Measurements from ENCODE around the gene KLHL17.

KLHL17 gene

GRCh38 chr1:919271-919872, 41.0 kb upstream of the KLHL17 start:
- no peak for TF ChIP-seq CTCF (IDR thresholded peaks at IDR 0.05; ENCODE audit: insufficient read depth, low read length)
- no peaks in the 10 kb centered on the region for H3K27me3 ChIP-seq (ENCODE audit: insufficient read depth, poor library complexity, severe bottlenecking)
- no peak overlapping the region for H3K27ac ChIP-seq (replicated peaks)
- DNase-seq (ENCODE audit: low read depth in 1 of 2, low spot score in 1 of 2) = no peak
- no peak overlapping the region for H3K4me3 ChIP-seq (replicated peaks; ENCODE audit: insufficient read depth, low read length)

GRCh38 chr1:920010-920409, 40.4 kb upstream of the KLHL17 start:
- Histone ChIP-seq H3K27me3 (ENCODE audit: insufficient read depth, poor library complexity, severe bottlenecking) (peaks cover 5% of the 10 kb centered on the region), H3K4me3 (replicated peaks; ENCODE audit: insufficient read depth, low read length) (no peak overlapping the region), H3K27ac (replicated peaks) (no peak overlapping the region)
- TF ChIP-seq CTCF (IDR thresholded peaks at IDR 0.05; ENCODE audit: insufficient read depth, low read length) (no peak), POLR2AphosphoS5 (IDR thresholded peaks at IDR 0.05; ENCODE audit: low read depth) (no peak), REST (IDR thresholded peaks at IDR 0.05; ENCODE audit: insufficient replicate concordance, low read depth) (no peak), GABPA (IDR thresholded peaks at IDR 0.05; ENCODE audit: low read depth) (no peak)
- DNase-seq (ENCODE audit: low read depth in 1 of 2, low spot score in 1 of 2) = no peak

GRCh38 chr1:920521-920920, 39.9 kb upstream of the KLHL17 start:
- Histone ChIP-seq H3K27ac (replicated peaks) (no peak overlapping the region), H3K4me3 (replicated peaks; ENCODE audit: insufficient read depth, low read length) (no peak overlapping the region), H3K27me3 (ENCODE audit: insufficient read depth, poor library complexity, severe bottlenecking) (peaks cover 8% of the 10 kb centered on the region)
- no peak for TF ChIP-seq SPI1 (IDR thresholded peaks at IDR 0.05; ENCODE audit: borderline replicate concordance, low read depth)
- no peak for TF ChIP-seq REST (IDR thresholded peaks at IDR 0.05; ENCODE audit: insufficient replicate concordance, low read depth)
- no peak for TF ChIP-seq CTCF (IDR thresholded peaks at IDR 0.05; ENCODE audit: insufficient read depth, low read length)
- no peak for TF ChIP-seq POLR2AphosphoS5 (IDR thresholded peaks at IDR 0.05; ENCODE audit: low read depth)
- TF ChIP-seq GABPA (IDR thresholded peaks at IDR 0.05; ENCODE audit: low read depth) = no peak
- no peak for DNase-seq (ENCODE audit: low read depth in 1 of 2, low spot score in 1 of 2)

All from HL-60 (cell line).